ENCODE data around the gene SETBP1. TPM values are rescaled to one million over a fixed set of nuclear protein-coding genes. Genes with fewer than 3 reads are reported as not detected.

Gene SETBP1
- total RNA-seq, 1 donor from 2014 or later, result 12.0 TPM

- H3K36me3 ChIP-seq, result no peaks in the 10 kb centered on the region
- H3K36me3 Mint-ChIP-seq, result no peaks in the 10 kb centered on the region
- H3K27ac Mint-ChIP-seq, result no peak overlapping the region
- no peaks in the 10 kb centered on the region for H3F3A ChIP-seq (ENCODE audit: low read depth)
- no peaks in the 10 kb centered on the region for H3K9me3 ChIP-seq (ENCODE audit: low read depth)
- no peaks in the 10 kb centered on the region for H4K20me1 ChIP-seq (ENCODE audit: low read depth)
- no peak overlapping the region for H3K4me2 ChIP-seq
- H3K4me1 ChIP-seq, result peaks cover 3% of the 10 kb centered on the region
- H2AFZ ChIP-seq (replicated peaks), result peak overlapping the region; percentile 15
- no peaks in the 10 kb centered on the region for H3K27me3 ChIP-seq
- H3K4me3 Mint-ChIP-seq, result no peak overlapping the region
- H3K27me3 Mint-ChIP-seq (ENCODE audit: insufficient read depth, low read depth), result peaks cover 4% of the 10 kb centered on the region
- no peak overlapping the region for H3K4me3 ChIP-seq
- no peaks in the 10 kb centered on the region for H3K79me2 ChIP-seq (ENCODE audit: low read depth)
- H3K4me1 Mint-ChIP-seq, result no peaks in the 10 kb centered on the region
- H3K9ac ChIP-seq, result no peak overlapping the region
- TF ChIP-seq CTCF (IDR thresholded peaks at IDR 0.05), result no peak
- no peak for TF ChIP-seq EZH2phosphoT487 (IDR thresholded peaks at IDR 0.05)
- peaks cover 5% of the 10 kb centered on the region for H3K9me3 Mint-ChIP-seq
- no peak for DNase-seq (ENCODE audit: low spot score)
- H3K27ac ChIP-seq, result no peak overlapping the region
Observed at GRCh38 chr18:44636241-44636640, 44.4 kb upstream of the SETBP1 start.

DNA sequence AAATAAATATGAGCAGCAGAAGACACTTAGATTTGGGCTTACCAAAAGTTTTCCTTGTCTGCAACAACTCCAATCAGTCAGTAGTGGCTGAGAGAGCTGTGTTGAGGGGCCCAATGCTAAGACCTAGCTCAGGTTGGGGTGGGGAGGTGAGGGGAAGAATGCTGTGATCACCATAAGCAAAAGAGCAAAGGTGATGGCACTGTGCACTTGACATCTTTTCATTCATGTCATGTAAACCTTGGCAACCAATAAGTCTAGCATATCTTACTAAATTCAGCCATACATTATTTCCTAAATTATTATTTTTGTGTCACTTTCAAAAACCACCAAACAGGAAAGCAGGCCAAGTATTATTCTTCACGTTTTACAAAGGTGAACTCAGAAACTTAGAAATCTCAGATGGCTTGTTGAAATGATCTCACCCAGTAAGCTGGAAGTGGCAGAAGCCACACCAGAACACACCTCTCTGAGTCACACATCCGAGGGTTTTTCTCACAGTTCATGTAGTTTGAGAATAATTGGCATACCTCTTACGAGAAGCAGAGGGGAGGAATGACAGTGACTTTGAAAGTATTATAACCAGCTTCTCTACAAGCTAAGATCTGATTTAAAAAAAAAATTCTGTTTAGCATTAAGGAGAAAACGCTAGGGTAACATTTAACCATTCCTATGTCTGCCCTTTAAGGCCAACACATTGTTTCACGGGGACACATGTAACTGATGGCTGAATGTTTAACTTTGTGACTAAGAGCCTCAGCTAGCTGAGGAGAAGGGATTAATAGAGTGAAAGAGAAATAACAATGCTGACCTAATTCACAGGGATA lies 43.3 kb upstream of the SETBP1 start:
- no peak overlapping the region for H3K4me3 Mint-ChIP-seq
- no peak overlapping the region for H3K4me3 ChIP-seq
- no peak overlapping the region for H3K27ac ChIP-seq
- H3K9me3 Mint-ChIP-seq, result peaks cover 5% of the 10 kb centered on the region
- H4K20me1 ChIP-seq (ENCODE audit: low read depth), result no peaks in the 10 kb centered on the region
- no peaks in the 10 kb centered on the region for H3F3A ChIP-seq (ENCODE audit: low read depth)
- H3K27ac Mint-ChIP-seq, result no peak overlapping the region
- no peaks in the 10 kb centered on the region for H3K36me3 ChIP-seq
- no peaks in the 10 kb centered on the region for H3K9me3 ChIP-seq (ENCODE audit: low read depth)
- no peaks in the 10 kb centered on the region for H3K4me1 Mint-ChIP-seq
- no peak overlapping the region for H3K4me2 ChIP-seq
- no peaks in the 10 kb centered on the region for H3K36me3 Mint-ChIP-seq
- H3K79me2 ChIP-seq (ENCODE audit: low read depth), result no peaks in the 10 kb centered on the region
- H3K27me3 Mint-ChIP-seq (ENCODE audit: insufficient read depth, low read depth), result peaks cover 4% of the 10 kb centered on the region
- H2AFZ ChIP-seq (replicated peaks), result no peak overlapping the region
- TF ChIP-seq CTCF (IDR thresholded peaks at IDR 0.05) (no peak), EZH2 (IDR thresholded peaks at IDR 0.05) (no peak), EZH2phosphoT487 (IDR thresholded peaks at IDR 0.05) (no peak)
- peaks cover 3% of the 10 kb centered on the region for H3K4me1 ChIP-seq
- H3K27me3 ChIP-seq, result no peaks in the 10 kb centered on the region
- no peak overlapping the region for H3K9ac ChIP-seq
- DNase-seq (ENCODE audit: low spot score), result peak; percentile 7

GRCh38 chr18:44638034-44638540 lies 42.6 kb upstream of the SETBP1 start:
- TF ChIP-seq CTCF (IDR thresholded peaks at IDR 0.05), result no peak
- TF ChIP-seq EZH2 (IDR thresholded peaks at IDR 0.05), result no peak
- TF ChIP-seq EZH2phosphoT487 (IDR thresholded peaks at IDR 0.05), result no peak
- H2AFZ ChIP-seq (replicated peaks), result no peak overlapping the region
- H3K9ac ChIP-seq, result no peak overlapping the region
- H3F3A ChIP-seq (ENCODE audit: low read depth), result no peaks in the 10 kb centered on the region
- H4K20me1 ChIP-seq (ENCODE audit: low read depth), result no peaks in the 10 kb centered on the region
- Mint-ChIP-seq H3K4me1 (no peaks in the 10 kb centered on the region), H3K9me3 (peaks cover 5% of the 10 kb centered on the region), H3K27ac (no peak overlapping the region), H3K4me3 (no peak overlapping the region), H3K27me3 (ENCODE audit: insufficient read depth, low read depth) (peaks cover 4% of the 10 kb centered on the region), H3K36me3 (no peaks in the 10 kb centered on the region)
- no peak overlapping the region for H3K27ac ChIP-seq
- no peaks in the 10 kb centered on the region for H3K9me3 ChIP-seq (ENCODE audit: low read depth)
- no peak overlapping the region for H3K4me2 ChIP-seq
- H3K4me3 ChIP-seq, result no peak overlapping the region
- H3K27me3 ChIP-seq, result no peaks in the 10 kb centered on the region
- H3K36me3 ChIP-seq, result no peaks in the 10 kb centered on the region
- peaks cover 3% of the 10 kb centered on the region for H3K4me1 ChIP-seq
- DNase-seq (ENCODE audit: low spot score), result no peak
- no peaks in the 10 kb centered on the region for H3K79me2 ChIP-seq (ENCODE audit: low read depth)

All from neural progenitor cell (in vitro differentiated cells).